Measurements from ENCODE around the gene FSIP1. TPM values are rescaled to one million over a fixed set of nuclear protein-coding genes. Genes with fewer than 3 reads are reported as not detected.

FSIP1 gene
- total and polyA plus RNA-seq, 9 donors = 0.13 to 6.8 (median 0.79) TPM

DNA sequence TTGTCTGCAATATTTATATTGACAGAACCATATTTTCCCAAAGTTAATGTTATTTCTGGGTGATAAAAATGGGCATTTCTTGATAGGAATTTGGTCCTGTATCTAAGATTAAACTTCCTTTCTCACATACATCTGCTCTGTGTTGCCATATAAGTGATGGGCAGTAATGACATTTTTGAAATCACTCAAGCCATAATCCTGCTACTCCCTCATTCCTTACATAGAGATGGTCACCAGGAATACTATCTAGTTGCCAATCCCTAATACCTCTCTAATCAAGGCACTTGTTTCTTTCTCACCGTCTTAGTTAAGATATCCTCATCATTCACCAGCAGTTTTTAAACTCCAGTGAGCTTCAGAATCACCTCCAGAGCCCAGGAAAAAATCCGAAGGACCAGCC lies 68.4 kb downstream of the FSIP1 start:
- H3K27me3 ChIP-seq = no peaks in the 10 kb centered on the region
- intact Hi-C loops (cut with DNase I) = no loop called here
- H3K27ac ChIP-seq = no peak overlapping the region
- H3K4me3 ChIP-seq = no peak overlapping the region
- H3K4me1 ChIP-seq (ENCODE audit: insufficient read depth) = no peaks in the 10 kb centered on the region
- WGBS, 3 donors = 80 to 81% (median 81%) methylated on average over 2 of the region's 2 CpGs
- H3K36me3 ChIP-seq = no peaks in the 10 kb centered on the region
- H3K9me3 ChIP-seq = no peaks in the 10 kb centered on the region
- DNase-seq = no peak
- TF ChIP-seq POLR2A (IDR thresholded peaks at IDR 0.05) = no peak
- TF ChIP-seq, protein P1, sequence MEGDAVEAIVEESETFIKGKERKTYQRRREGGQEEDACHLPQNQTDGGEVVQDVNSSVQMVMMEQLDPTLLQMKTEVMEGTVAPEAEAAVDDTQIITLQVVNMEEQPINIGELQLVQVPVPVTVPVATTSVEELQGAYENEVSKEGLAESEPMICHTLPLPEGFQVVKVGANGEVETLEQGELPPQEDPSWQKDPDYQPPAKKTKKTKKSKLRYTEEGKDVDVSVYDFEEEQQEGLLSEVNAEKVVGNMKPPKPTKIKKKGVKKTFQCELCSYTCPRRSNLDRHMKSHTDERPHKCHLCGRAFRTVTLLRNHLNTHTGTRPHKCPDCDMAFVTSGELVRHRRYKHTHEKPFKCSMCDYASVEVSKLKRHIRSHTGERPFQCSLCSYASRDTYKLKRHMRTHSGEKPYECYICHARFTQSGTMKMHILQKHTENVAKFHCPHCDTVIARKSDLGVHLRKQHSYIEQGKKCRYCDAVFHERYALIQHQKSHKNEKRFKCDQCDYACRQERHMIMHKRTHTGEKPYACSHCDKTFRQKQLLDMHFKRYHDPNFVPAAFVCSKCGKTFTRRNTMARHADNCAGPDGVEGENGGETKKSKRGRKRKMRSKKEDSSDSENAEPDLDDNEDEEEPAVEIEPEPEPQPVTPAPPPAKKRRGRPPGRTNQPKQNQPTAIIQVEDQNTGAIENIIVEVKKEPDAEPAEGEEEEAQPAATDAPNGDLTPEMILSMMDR (IDR thresholded peaks at IDR 0.05) = no peak
- TF ChIP-seq EP300 (IDR thresholded peaks at IDR 0.05) = no peak

DNA sequence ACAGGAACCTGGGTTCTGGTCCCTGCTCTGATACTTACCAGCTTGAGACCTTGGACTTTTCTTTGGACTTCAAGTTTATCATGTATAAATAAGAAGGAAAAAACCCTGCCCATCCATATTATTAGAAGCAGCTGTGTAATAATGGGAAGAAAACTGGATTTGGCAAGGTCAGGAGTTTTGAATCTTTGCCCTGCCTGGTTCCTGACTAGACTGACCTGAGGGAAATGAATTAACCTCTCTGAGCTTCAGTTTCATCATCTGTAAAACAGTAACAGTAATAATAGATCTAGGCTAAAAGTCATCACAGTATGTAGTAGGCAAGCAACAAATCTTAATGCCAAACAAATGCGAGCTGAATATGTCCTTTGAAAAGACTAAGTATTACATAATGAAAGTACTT lies 68.8 kb downstream of the FSIP1 start:
- no peak overlapping the region for H3K27ac ChIP-seq
- 63 to 71% (median 64%) methylated on average over 1 of the region's 1 CpG for WGBS, 3 donors
- H3K4me3 ChIP-seq = no peak overlapping the region
- no peak for TF ChIP-seq POLR2A (IDR thresholded peaks at IDR 0.05)
- TF ChIP-seq, protein P1 (IDR thresholded peaks at IDR 0.05) = no peak
- no peak for TF ChIP-seq EP300 (IDR thresholded peaks at IDR 0.05)
- H3K4me1 ChIP-seq (ENCODE audit: insufficient read depth) = no peaks in the 10 kb centered on the region
- no peaks in the 10 kb centered on the region for H3K27me3 ChIP-seq
- H3K36me3 ChIP-seq = no peaks in the 10 kb centered on the region
- intact Hi-C loops (cut with DNase I) = no loop called here
- no peaks in the 10 kb centered on the region for H3K9me3 ChIP-seq
- no peak for DNase-seq

DNA sequence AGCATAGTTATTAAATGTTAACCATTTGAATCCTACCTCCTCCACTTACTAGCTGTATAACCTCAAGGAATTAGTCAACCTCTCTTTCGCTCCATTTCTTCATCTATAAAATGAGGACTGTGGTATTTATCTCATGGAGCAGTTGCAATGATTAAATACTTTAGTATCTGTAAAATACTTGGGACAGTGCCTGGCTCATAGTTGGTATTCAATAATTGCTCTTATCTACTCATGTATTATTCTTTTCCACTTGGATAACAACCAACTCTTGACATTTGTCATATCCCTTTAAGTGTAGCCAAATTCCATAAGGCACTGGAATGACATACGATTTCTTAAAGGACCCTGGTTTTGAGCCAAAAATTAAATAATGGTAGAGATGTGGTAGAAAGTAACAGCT lies 72.0 kb downstream of the FSIP1 start:
- H3K4me1 ChIP-seq (ENCODE audit: insufficient read depth) = no peaks in the 10 kb centered on the region
- H3K4me3 ChIP-seq = no peak overlapping the region
- no peaks in the 10 kb centered on the region for H3K27me3 ChIP-seq
- no peak overlapping the region for H3K27ac ChIP-seq
- TF ChIP-seq POLR2A (IDR thresholded peaks at IDR 0.05) (no peak), EP300 (IDR thresholded peaks at IDR 0.05) (no peak)
- TF ChIP-seq, protein P1 (IDR thresholded peaks at IDR 0.05) = no peak
- intact Hi-C loops (cut with DNase I) = no loop called here
- WGBS, 3 donors = 33 to 64% (median 38%) methylated on average over 2 of the region's 2 CpGs
- H3K9me3 ChIP-seq = no peaks in the 10 kb centered on the region
- H3K36me3 ChIP-seq = no peaks in the 10 kb centered on the region
- no peak for DNase-seq

DNA sequence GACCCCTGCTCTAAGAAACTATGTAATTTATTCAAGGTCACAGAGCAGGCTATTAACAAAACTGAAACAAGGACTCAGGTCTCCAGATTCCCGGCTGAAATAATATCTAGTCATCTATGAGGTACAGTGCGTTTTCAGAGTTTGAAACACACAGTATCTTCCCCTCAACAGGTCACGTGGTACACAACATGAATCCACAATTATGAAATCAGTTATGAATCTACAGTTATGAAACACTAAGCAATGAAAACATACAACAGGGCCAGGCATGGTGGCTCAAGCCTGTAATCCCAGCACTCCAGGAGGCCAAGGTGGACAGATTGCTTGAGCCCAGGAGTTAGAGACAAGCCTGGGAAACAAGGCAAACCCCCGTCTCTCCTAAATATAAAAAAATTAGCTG lies 72.7 kb downstream of the FSIP1 start:
- H3K27ac ChIP-seq = no peak overlapping the region
- intact Hi-C loops (cut with DNase I) = no loop called here
- no peak for DNase-seq
- H3K9me3 ChIP-seq = no peaks in the 10 kb centered on the region
- 86 to 95% (median 91%) methylated on average over 4 of the region's 4 CpGs for whole genome bisulfite sequencing, 3 donors
- H3K27me3 ChIP-seq = no peaks in the 10 kb centered on the region
- H3K36me3 ChIP-seq = no peaks in the 10 kb centered on the region
- TF ChIP-seq EP300 (IDR thresholded peaks at IDR 0.05) (no peak), POLR2A (IDR thresholded peaks at IDR 0.05) (no peak)
- TF ChIP-seq, protein P1 (IDR thresholded peaks at IDR 0.05) = no peak
- no peak overlapping the region for H3K4me3 ChIP-seq
- H3K4me1 ChIP-seq (ENCODE audit: insufficient read depth) = no peaks in the 10 kb centered on the region

DNA sequence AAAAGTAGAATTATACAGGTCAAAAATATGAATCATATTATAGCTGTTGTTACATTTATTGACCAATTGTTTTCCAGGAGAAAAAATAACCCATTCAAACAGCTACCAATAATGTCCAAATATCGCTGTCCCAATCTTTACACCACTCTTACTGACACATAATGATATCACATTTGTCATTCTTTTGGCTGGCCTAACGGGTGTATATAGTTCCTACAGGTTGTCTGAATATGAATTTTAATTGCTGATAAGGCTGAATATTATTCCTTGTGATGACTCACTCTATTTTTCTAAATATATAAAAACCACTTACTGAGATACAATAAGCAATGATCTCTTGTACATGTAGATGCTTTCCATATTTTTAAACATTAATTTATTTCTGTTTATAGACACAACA lies 76.4 kb downstream of the FSIP1 start:
- no peak overlapping the region for H3K4me3 ChIP-seq
- intact Hi-C loops (cut with DNase I) = no loop called here
- H3K36me3 ChIP-seq = no peaks in the 10 kb centered on the region
- no peak for TF ChIP-seq POLR2A (IDR thresholded peaks at IDR 0.05)
- TF ChIP-seq, protein P1 (IDR thresholded peaks at IDR 0.05) = no peak
- no peak for TF ChIP-seq EP300 (IDR thresholded peaks at IDR 0.05)
- DNase-seq = no peak
- no peaks in the 10 kb centered on the region for H3K4me1 ChIP-seq (ENCODE audit: insufficient read depth)
- no peaks in the 10 kb centered on the region for H3K27me3 ChIP-seq
- WGBS, 3 donors = 70 to 79% (median 75%) methylated on average over 2 of the region's 2 CpGs
- H3K9me3 ChIP-seq = no peaks in the 10 kb centered on the region
- no peak overlapping the region for H3K27ac ChIP-seq

Data from ovary (tissue), 9 donors.